HCT116 (cell line): ENCODE results near the gene RAG1.

ENCODE experiments used
- CTCF ChIP-seq, 3 experiments: fragments of 200-600 bp in 1 of 3; sonication (generic) in 1 of 3; IDR thresholded peaks in 2 of 3; conservative IDR thresholded peaks in 1 of 3; 2 replicates each; pipeline ENCODE4 v1.5.1; 2012 to 2017; ENCODE audit warnings: low read depth in 2 of 3, low read length in 2 of 3, antibody characterized with exemption in 1 of 3, borderline replicate concordance in 1 of 3, control low read depth in 1 of 3, mild to moderate bottlenecking in 1 of 3, mixed read lengths in 1 of 3, mixed run types in 1 of 3, moderate library complexity in 1 of 3; ENCODE audit not compliant: insufficient read depth in 1 of 3
- EZH2phosphoT487 ChIP-seq: fragments of 200-600 bp; IDR thresholded peaks from 2 replicates; pipeline ENCODE4 v1.6.1; 2018; ENCODE audit warnings: antibody characterized with exemption, borderline replicate concordance
- POLR2A ChIP-seq: IDR thresholded peaks from 2 replicates; pipeline ENCODE4 v1.7.0; 2011; ENCODE audit warnings: borderline replicate concordance; ENCODE audit not compliant: insufficient read depth, insufficient read length; ENCODE audit errors: extremely low read depth
- POLR2AphosphoS5 ChIP-seq: IDR thresholded peaks from 2 replicates; pipeline ENCODE4 v1.6.1; 2011; ENCODE audit warnings: mild to moderate bottlenecking, low read depth, low read length, moderate library complexity
- RAD21 ChIP-seq: IDR thresholded peaks from 2 replicates; pipeline ENCODE4 v1.6.1; 2012; ENCODE audit warnings: low read depth, mild to moderate bottlenecking
- YY1 ChIP-seq: IDR thresholded peaks from 2 replicates; pipeline ENCODE4 v1.6.1; 2011; ENCODE audit warnings: low read length, low read depth, moderate library complexity, mild to moderate bottlenecking; ENCODE audit not compliant: insufficient replicate concordance; ENCODE audit errors: extremely low read depth
- ZNF274 ChIP-seq: fragments of 200-500 bp; sonication (Bioruptor generic); IDR thresholded peaks from 2 replicates; pipeline ENCODE4 v1.6.1; 2014; ENCODE audit warnings: mild to moderate bottlenecking, low read depth, low read length, inconsistent platforms

- peak; percentile 17 to 61 (median 53); a peak in 5 of 6 replicates for TF ChIP-seq CTCF (IDR thresholded peaks at IDR 0.05 in 2 of 3, conservative IDR thresholded peaks at IDR 0.05 in 1 of 3; ENCODE audit: borderline replicate concordance in 1 of 3, insufficient read depth in 1 of 3, low read depth in 2 of 3, low read length in 2 of 3)
- TF ChIP-seq ZNF274: no peak
- peak; percentile 58 for TF ChIP-seq RAD21
- no peak for TF ChIP-seq POLR2A
- no peak for TF ChIP-seq POLR2AphosphoS5
- TF ChIP-seq YY1: no peak
- TF ChIP-seq EZH2phosphoT487: no peak
These were observed 54.8 kb downstream of the RAG1 start for GRCh38 chr11:36622431-36623136.
